Cerebellar cortex (tissue), 1 donor: ENCODE measurements around the gene ETV4.

Experiments
- DNase-seq: peaks from one replicate; pipeline ENCODE4 v3.0.0-alpha.2; 2015; ENCODE audit warnings: low spot score

ETV4 gene

GRCh38 chr17:43572368-43572980 is 26.3 kb upstream of the ETV4 start:
- DNase-seq = no peak

- DNase-seq = no peak
These were observed 24.4 kb upstream of the ETV4 start for GRCh38 chr17:43570518-43570928.

GRCh38 chr17:43568506-43569082 is 22.5 kb upstream of the ETV4 start:
- no peak for DNase-seq

- DNase-seq = no peak
These were observed 17.8 kb upstream of the ETV4 start for GRCh38 chr17:43563600-43564594.

- DNase-seq = no peak
These were observed 16.8 kb upstream of the ETV4 start for GRCh38 chr17:43562679-43563599.

- DNase-seq = no peak
These were observed 14.6 kb upstream of the ETV4 start for GRCh38 chr17:43560461-43561427.

GRCh38 chr17:43559161-43559816 is 13.1 kb upstream of the ETV4 start:
- DNase-seq = no peak

GRCh38 chr17:43558805-43559160 is 12.6 kb upstream of the ETV4 start:
- DNase-seq = no peak

GRCh38 chr17:43556292-43556691 is 10.2 kb upstream of the ETV4 start:
- DNase-seq = no peak

- no peak for DNase-seq
These were observed 8.7 kb upstream of the ETV4 start for GRCh38 chr17:43554857-43555256.

GRCh38 chr17:43553573-43553972 is 7.4 kb upstream of the ETV4 start:
- DNase-seq = no peak

- no peak for DNase-seq
These were observed 6.2 kb upstream of the ETV4 start for GRCh38 chr17:43552229-43552837.

- no peak for DNase-seq
These were observed 4.6 kb upstream of the ETV4 start for GRCh38 chr17:43550754-43551153.

GRCh38 chr17:43549496-43549895 is 3.4 kb upstream of the ETV4 start:
- DNase-seq = no peak

- no peak for DNase-seq
These were observed 2.7 kb upstream of the ETV4 start for GRCh38 chr17:43548689-43549379.

GRCh38 chr17:43547659-43548256 is 1.6 kb upstream of the ETV4 start:
- DNase-seq = no peak

GRCh38 chr17:43547189-43547550 is 1.0 kb upstream of the ETV4 start:
- no peak for DNase-seq

GRCh38 chr17:43545383-43545632 is 832 bp downstream of the ETV4 start:
- DNase-seq = no peak
